Heart left ventricle (tissue), 16 donors: ENCODE results near the gene SH3BP5. TPM values are rescaled to one million over a fixed set of nuclear protein-coding genes. Genes with fewer than 3 reads are reported as not detected.

Source experiments
- ATAC-seq, 4 donors: fragments of 200-7000 bp; cut with Tn5 transposase; one replicate each; pipeline ENCODE4 v1.9.1; 2020 to 2022; ENCODE audit warnings: moderate library complexity in 4 of 4, mild to moderate bottlenecking in 3 of 4, moderate number of reproducible peaks in 1 of 4
- DNase-seq, 5 donors: peaks; one replicate each; pipeline ENCODE4 v3.0.0-alpha.2; 2020
- H3K27ac ChIP-seq, 12 donors: fragments of 200-600 bp; sonication (generic) in 4 of 12; one replicate each; pipeline versions ENCODE4 v1.5.0 to v1.8.0; 2016 to 2022; ENCODE audit warnings: mild to moderate bottlenecking in 2 of 12
- H3K27me3 ChIP-seq, 9 donors: fragments of 200-600 bp; sonication (generic) in 2 of 9; one replicate each; pipeline versions ENCODE4 v1.5.1 to v1.8.0; 2016 to 2022; ENCODE audit warnings: mild to moderate bottlenecking in 3 of 9
- H3K36me3 ChIP-seq, 9 donors: fragments of 200-600 bp; sonication (generic) in 2 of 9; one replicate each; pipeline versions ENCODE4 v1.5.0 to v1.8.0; 2018 to 2022; ENCODE audit warnings: mild to moderate bottlenecking in 2 of 9
- H3K4me1 ChIP-seq, 12 donors: fragments of 200-600 bp; sonication (generic) in 4 of 12; one replicate each; pipeline versions ENCODE4 v1.5.0 to v1.8.0; 2016 to 2022; ENCODE audit warnings: mild to moderate bottlenecking in 3 of 12
- H3K4me3 ChIP-seq, 12 donors: fragments of 200-600 bp; sonication (generic) in 4 of 12; one replicate each; pipeline versions ENCODE4 v1.5.0 to v1.8.0; 2017 to 2022; ENCODE audit warnings: mild to moderate bottlenecking in 9 of 12, moderate library complexity in 4 of 12
- H3K9me3 ChIP-seq, 12 donors: fragments of 200-600 bp; sonication (generic) in 4 of 12; one replicate each; pipeline versions ENCODE4 v1.5.0 to v1.8.0; 2016 to 2022; ENCODE audit warnings: mild to moderate bottlenecking in 1 of 12
- POLR2A ChIP-seq, 2 donors: fragments of 450-650 bp; IDR thresholded peaks; one replicate each; pipeline ENCODE4 v1.6.1; 2017; ENCODE audit warnings: antibody characterized with exemption in 2 of 2, mild to moderate bottlenecking in 2 of 2, moderate library complexity in 2 of 2
- WGBS, 4 donors: extraction: QIAGEN DNeasy Blood & Tissue Kit in 2 of 4; methylation state at CpG; one replicate each; pipeline versions ENCODE4 v1.1.5 to v1.1.7; 2013 to 2018; 5-methylcytosine and 5-hydroxymethylcytosine counted together
- intact Hi-C, 10 donors: fragments of 100-400 bp; cut with DNase I; formaldehyde crosslinking; loops; one replicate each; pipeline versions ENCODE4 v1.11.1 to v1.14.2; 2022
- polyA plus RNA-seq, 2 donors: library from polyadenylated mRNA; stranded (reverse); fragments of 200-250 nt; gene quantifications; one replicate each; pipeline ENCODE4 v1.2.3, GENCODE V29; 2013
- total RNA-seq, 9 donors: library from RNA; depleted of rRNA in 2 of 9; stranded (reverse); fragments of >200 nt in 2 of 9; fragmentation: NEBNext Ultra II Directional in 3 of 9; extraction: Animal tissue kit (Norgen Biotek cat#: 25700) in 3 of 9; gene quantifications; one replicate each; pipeline versions ENCODE4 v1.1.0 to v1.2.4, GENCODE V29; 2016 to 2023
- TF ChIP-seq, protein P1 (sequence below), 12 donors: fragments of 200-600 bp; sonication (generic) in 4 of 12; IDR thresholded peaks; one replicate each; pipeline versions ENCODE4 v1.5.0 to v1.8.0; 2018 to 2022; ENCODE audit warnings: antibody characterized with exemption in 12 of 12, mild to moderate bottlenecking in 5 of 12
- donor health status: ischemic (EF 13 %, LVEDD 7.1; RV severe dilation, severe dysfunction).
- donor health status: healthy with polysubstance abuse.
- donor health status: DM: no; HTN: yes; CAD: no.
- donor health status: DM: no; HTN: no; CAD: no.
- donor health status: ischemic (EF 25% LVEDD 6.9; RV normal size, moderate dysfunction).
- donor health status: ischemic (EF 25% LVEDD 5.7; RV mildly dilated, moderate dysfunction).
- donor health status: healthy.
- donor health status: DM: yes; HTN: yes; CAD: no.
- donor health status: ischemic (EF 35%, LVEDD 5.7; RV mildly dilated, moderate dysfunction).
- donor health status: nonischemic (EF 11% LVEDD 7.7; RV severe dilation, severe dysfunction).
- donor health status: DM: yes; HTN: yes; CAD: no.
- donor health status: PGD.
- donor health status: ischemic (EF 29% LVEDD 5.4; RV normal size, mild dysfunction).
- donor health status: nonischemic (EF 23%, LVEDD 6.1; RV moderate dilation, normal function).

Gene SH3BP5
- total and polyA plus RNA-seq, 11 donors = 4.9 to 28.6 (median 9.9) TPM

DNA sequence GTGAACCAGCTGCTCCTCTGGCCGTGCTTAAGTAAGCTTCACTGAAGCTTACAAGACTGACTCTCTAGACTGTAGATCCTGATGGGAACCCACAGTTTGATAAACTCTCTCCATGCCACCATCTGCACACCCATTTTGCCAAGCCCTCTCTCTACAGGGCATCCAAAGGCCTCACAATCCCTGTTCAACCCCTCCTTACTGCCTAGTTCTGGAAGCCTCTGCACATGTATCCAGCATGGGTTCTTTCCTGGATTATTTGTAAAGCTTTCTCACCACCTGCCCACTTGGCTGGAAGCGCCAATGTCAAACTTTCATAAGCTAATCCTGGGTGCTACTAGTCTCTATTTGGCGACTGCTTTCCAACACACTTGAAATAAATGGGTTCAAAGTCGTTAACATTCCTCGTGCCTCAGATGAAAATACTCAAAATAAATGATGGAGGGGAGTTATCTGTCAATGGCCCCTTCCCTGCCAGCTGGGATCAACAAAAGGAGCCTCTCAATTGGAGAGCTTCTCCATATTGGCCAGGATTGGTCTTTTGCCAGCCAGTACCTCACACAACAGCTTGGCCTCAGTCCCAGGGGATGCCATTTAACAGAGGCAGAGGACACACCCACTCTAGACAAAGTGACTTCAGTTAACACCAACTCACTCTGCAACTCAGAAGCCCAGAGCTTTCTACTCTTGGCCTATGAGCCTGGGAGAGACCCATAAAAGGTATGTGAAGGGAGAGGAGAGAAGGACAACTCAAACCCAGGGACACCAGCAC is 48.1 kb downstream of the SH3BP5 start:
- 63 to 79% (median 67%) methylated on average over 5 of the region's 5 CpGs for WGBS, 4 donors
- DNase-seq (peak in 4 of 5 donors; percentile 55 to 84 (median 68)), ATAC-seq (peak; percentile 30 to 78 (median 65))
- intact Hi-C loops = no loop called here
- Histone ChIP-seq H3K4me3 (no peak overlapping the region), H3K27ac (peak overlapping the region in 2 of 12 donors; percentile 10 to 18), H3K27me3 (no peaks in the 10 kb centered on the region), H3K9me3 (no peaks in the 10 kb centered on the region), H3K4me1 (peaks cover 0 to 43% (median 16%) of the 10 kb centered on the region in 12 donors), H3K36me3 (peaks cover 0 to 14% (median 0%) of the 10 kb centered on the region in 9 donors)
- TF ChIP-seq, protein P1, sequence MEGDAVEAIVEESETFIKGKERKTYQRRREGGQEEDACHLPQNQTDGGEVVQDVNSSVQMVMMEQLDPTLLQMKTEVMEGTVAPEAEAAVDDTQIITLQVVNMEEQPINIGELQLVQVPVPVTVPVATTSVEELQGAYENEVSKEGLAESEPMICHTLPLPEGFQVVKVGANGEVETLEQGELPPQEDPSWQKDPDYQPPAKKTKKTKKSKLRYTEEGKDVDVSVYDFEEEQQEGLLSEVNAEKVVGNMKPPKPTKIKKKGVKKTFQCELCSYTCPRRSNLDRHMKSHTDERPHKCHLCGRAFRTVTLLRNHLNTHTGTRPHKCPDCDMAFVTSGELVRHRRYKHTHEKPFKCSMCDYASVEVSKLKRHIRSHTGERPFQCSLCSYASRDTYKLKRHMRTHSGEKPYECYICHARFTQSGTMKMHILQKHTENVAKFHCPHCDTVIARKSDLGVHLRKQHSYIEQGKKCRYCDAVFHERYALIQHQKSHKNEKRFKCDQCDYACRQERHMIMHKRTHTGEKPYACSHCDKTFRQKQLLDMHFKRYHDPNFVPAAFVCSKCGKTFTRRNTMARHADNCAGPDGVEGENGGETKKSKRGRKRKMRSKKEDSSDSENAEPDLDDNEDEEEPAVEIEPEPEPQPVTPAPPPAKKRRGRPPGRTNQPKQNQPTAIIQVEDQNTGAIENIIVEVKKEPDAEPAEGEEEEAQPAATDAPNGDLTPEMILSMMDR (IDR thresholded peaks at IDR 0.05) = no peak
- no peak for TF ChIP-seq POLR2A (IDR thresholded peaks at IDR 0.05)

DNA sequence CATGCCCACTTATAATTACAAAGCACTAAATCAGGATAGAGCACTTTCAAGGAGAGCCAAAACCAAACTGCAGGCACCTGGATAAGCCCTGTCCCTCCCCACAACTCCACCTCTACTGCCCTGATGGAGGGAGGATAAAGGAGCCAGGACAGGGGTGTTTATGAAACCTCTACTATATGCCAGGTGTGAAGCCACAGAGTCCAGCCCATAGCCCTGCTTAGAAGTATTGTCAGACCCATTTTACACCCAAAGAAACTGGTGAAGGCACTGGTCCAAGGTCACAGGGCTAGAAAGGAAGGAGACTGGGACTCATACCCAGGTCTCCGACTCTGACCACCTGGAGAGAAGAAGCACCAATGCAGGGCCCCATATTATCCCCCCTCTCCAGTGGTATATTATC is 48.7 kb downstream of the SH3BP5 start:
- ATAC-seq (no peak), DNase-seq (no peak)
- Histone ChIP-seq H3K4me1 (peaks cover 0 to 38% (median 16%) of the 10 kb centered on the region in 12 donors), H3K4me3 (no peak overlapping the region), H3K36me3 (peaks cover 0 to 14% (median 0%) of the 10 kb centered on the region in 9 donors), H3K9me3 (no peaks in the 10 kb centered on the region), H3K27me3 (no peaks in the 10 kb centered on the region), H3K27ac (no peak overlapping the region)
- intact Hi-C loops = no loop called here
- no peak for TF ChIP-seq POLR2A (IDR thresholded peaks at IDR 0.05)
- WGBS, 4 donors = 67 to 91% (median 90%) methylated on average over 1 of the region's 1 CpG

DNA sequence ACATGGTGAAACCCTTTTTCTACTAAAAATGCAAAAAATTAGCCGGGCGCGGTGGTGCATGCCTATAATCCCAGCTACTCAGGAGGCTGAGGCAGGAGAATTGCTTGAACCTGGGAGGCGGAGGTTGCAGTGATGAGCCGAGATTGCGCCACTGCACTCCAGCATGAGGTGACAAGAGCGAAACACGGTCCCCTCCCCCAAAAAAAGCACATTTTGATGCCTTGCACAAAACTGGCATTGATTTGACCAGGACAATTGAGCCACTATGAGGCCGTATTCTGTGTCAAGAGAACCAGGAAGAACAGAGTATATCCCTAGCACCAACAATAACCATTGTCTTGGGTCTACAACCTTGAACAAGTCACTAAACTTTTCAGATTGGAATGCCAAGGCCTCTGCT is 50.6 kb downstream of the SH3BP5 start:
- intact Hi-C loops = no loop called here
- Histone ChIP-seq H3K27me3 (no peaks in the 10 kb centered on the region), H3K36me3 (peaks cover 0 to 14% (median 0%) of the 10 kb centered on the region in 9 donors), H3K27ac (no peak overlapping the region), H3K9me3 (no peaks in the 10 kb centered on the region), H3K4me1 (peaks cover 0 to 22% (median 8%) of the 10 kb centered on the region in 12 donors), H3K4me3 (no peak overlapping the region)
- DNase-seq (peak in 1 of 5 donors; percentile 6), ATAC-seq (no peak)
- TF ChIP-seq, protein P1 (IDR thresholded peaks at IDR 0.05) = no peak
- TF ChIP-seq POLR2A (IDR thresholded peaks at IDR 0.05) = no peak
- WGBS, 4 donors = 92 to 97% (median 94%) methylated on average over 9 of the region's 9 CpGs

DNA sequence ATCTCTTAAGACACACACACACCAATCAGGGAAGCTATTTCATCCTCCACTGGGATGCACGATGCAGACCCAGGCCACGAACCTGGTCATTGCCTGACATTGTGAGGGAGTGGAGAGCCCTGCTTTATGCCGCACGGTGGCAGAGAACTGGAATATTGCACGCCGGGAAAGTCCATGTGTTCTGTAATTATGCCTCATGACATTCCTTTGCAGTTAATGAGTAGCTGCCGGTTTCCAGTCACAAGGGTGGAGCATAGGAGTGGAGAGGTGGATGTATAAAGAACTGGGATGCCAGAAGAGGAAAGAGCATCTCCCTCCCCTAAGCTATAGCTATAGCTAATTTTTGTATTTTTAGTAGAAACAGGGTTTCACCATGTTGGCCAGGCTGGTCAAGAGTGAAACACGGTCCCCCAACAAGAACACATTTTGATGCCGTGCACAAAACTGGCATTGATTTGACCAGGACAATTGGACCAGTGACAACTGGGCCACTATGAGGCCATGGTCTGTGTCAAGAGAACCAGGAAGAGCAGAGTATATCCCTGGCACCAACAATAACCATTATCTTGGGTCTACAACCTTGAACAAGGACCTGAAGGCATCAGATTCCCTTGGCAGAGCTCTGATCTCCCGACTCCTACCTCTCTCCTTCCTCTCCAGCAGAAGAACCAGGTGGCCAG is 51.4 kb downstream of the SH3BP5 start:
- WGBS, 4 donors = 93 to 97% (median 95%) methylated on average over 10 of the region's 10 CpGs
- DNase-seq (no peak), ATAC-seq (no peak)
- H3K9me3 ChIP-seq = no peaks in the 10 kb centered on the region
- H3K4me3 ChIP-seq = no peak overlapping the region
- no peak overlapping the region for H3K27ac ChIP-seq
- no peak for TF ChIP-seq POLR2A (IDR thresholded peaks at IDR 0.05)
- TF ChIP-seq, protein P1 (IDR thresholded peaks at IDR 0.05) = no peak
- H3K4me1 ChIP-seq = peaks cover 0 to 22% (median 8%) of the 10 kb centered on the region in 12 donors
- no peaks in the 10 kb centered on the region for H3K27me3 ChIP-seq
- H3K36me3 ChIP-seq = peaks cover 0 to 6% (median 0%) of the 10 kb centered on the region in 9 donors
- intact Hi-C loops = no loop called here
